K562 (cell line): ENCODE data around the gene DBF4B. TPM values are rescaled to one million over a fixed set of nuclear protein-coding genes. Genes with fewer than 3 reads are reported as not detected.

Source experiments
- CBX1 ChIP-seq: sonication (generic); IDR thresholded peaks from 2 replicates; pipeline ENCODE4 v1.6.1; 2016; ENCODE audit warnings: antibody characterized with exemption, low read depth, mild to moderate bottlenecking
- CBX5 ChIP-seq: IDR thresholded peaks from 2 replicates; pipeline ENCODE4 v1.6.1; 2014; ENCODE audit warnings: low read depth, borderline replicate concordance
- DPF2 ChIP-seq: fragments of 450-650 bp; IDR thresholded peaks from 2 replicates; pipeline ENCODE4 v1.6.1; 2016
- ETV5 ChIP-seq: sonication (generic); formaldehyde crosslinking; IDR thresholded peaks from 2 replicates; pipeline ENCODE4 v1.4.0; 2020; ENCODE audit warnings: low read depth, mild to moderate bottlenecking, missing genetic modification reagents
- HDAC1 ChIP-seq, 2 experiments: fragments of 450-650 bp; IDR thresholded peaks; 2 replicates each; pipeline ENCODE4 v1.6.1; 2016 to 2017; ENCODE audit warnings: inconsistent platforms in 1 of 2, mild to moderate bottlenecking in 1 of 2, moderate library complexity in 1 of 2
- KLF16 ChIP-seq: IDR thresholded peaks from 2 replicates; pipeline ENCODE4 v1.6.1; 2016; ENCODE audit warnings: antibody characterized with exemption
- LCOR ChIP-seq: sonication (generic); formaldehyde crosslinking; IDR thresholded peaks from 2 replicates; pipeline ENCODE4 v1.8.0; 2022; ENCODE audit warnings: mild to moderate bottlenecking, missing genetic modification reagents
- RAD21 ChIP-seq, 2 experiments: fragments of 250-450 bp in 1 of 2; fragments of 450-650 bp in 1 of 2; sonication (Bioruptor Pico) in 1 of 2; formaldehyde crosslinking in 1 of 2; IDR thresholded peaks in 1 of 2; conservative IDR thresholded peaks in 1 of 2; 2 replicates each; pipeline versions ENCODE4 v1.4.0 to v1.8.0; 2020 to 2022; ENCODE audit warnings: mild to moderate bottlenecking in 2 of 2, moderate library complexity in 1 of 2
- RUNX1 ChIP-seq: sonication (generic); IDR thresholded peaks from 2 replicates; pipeline ENCODE4 v1.6.1; 2016; ENCODE audit warnings: antibody characterized with exemption, low read depth
- SMARCA4 ChIP-seq: fragments of 450-650 bp; IDR thresholded peaks from 2 replicates; pipeline ENCODE4 v1.6.1; 2016
- TAF1 ChIP-seq: IDR thresholded peaks from 2 replicates; pipeline ENCODE4 v1.6.1; 2011; ENCODE audit warnings: mild to moderate bottlenecking, low read length, moderate library complexity; ENCODE audit not compliant: insufficient read depth, control insufficient read depth, severe bottlenecking; ENCODE audit errors: extremely low read depth
- TOE1 ChIP-seq, 2 experiments: fragments of 450-650 bp in 1 of 2; sonication (generic) in 1 of 2; formaldehyde crosslinking in 1 of 2; IDR thresholded peaks; 2 replicates each; pipeline versions ENCODE4 v1.7.1 to v1.8.0; 2016 to 2022; ENCODE audit warnings: borderline replicate concordance in 2 of 2, mild to moderate bottlenecking in 2 of 2, antibody characterized with exemption in 1 of 2, inconsistent platforms in 1 of 2, low read depth in 1 of 2, missing genetic modification reagents in 1 of 2, moderate library complexity in 1 of 2
- TRIM28 ChIP-seq: fragments of 450-650 bp; IDR thresholded peaks from 2 replicates; pipeline ENCODE4 v1.6.1; 2017
- ZBTB17 ChIP-seq: fragments of 450-650 bp; formaldehyde crosslinking; IDR thresholded peaks from 2 replicates; pipeline ENCODE4 v1.4.0; 2020; ENCODE audit warnings: mild to moderate bottlenecking
- ZBTB7A ChIP-seq: IDR thresholded peaks from 2 replicates; pipeline ENCODE4 v1.6.1; 2011; ENCODE audit warnings: low read depth, mild to moderate bottlenecking, low read length, moderate library complexity, borderline replicate concordance; ENCODE audit not compliant: control insufficient read depth
- ZNF12 ChIP-seq: sonication (generic); formaldehyde crosslinking; IDR thresholded peaks from 2 replicates; pipeline ENCODE4 v1.4.0; 2020; ENCODE audit warnings: mild to moderate bottlenecking, missing genetic modification reagents
- ZNF217 ChIP-seq: sonication (generic); formaldehyde crosslinking; IDR thresholded peaks from 2 replicates; pipeline ENCODE4 v1.8.0; 2022; ENCODE audit warnings: mild to moderate bottlenecking, missing genetic modification reagents
- ZNF277 ChIP-seq: fragments of 250-450 bp; sonication (Bioruptor Pico); IDR thresholded peaks from 2 replicates; pipeline ENCODE4 v1.8.0; 2022; ENCODE audit warnings: inconsistent platforms, mild to moderate bottlenecking, moderate library complexity, borderline replicate concordance
- ZNF347 ChIP-seq: fragments of 450-650 bp; formaldehyde crosslinking; IDR thresholded peaks from 2 replicates; pipeline ENCODE4 v1.4.0; 2020; ENCODE audit warnings: low read depth, mild to moderate bottlenecking, moderate library complexity
- ZNF79 ChIP-seq: fragments of 250-450 bp; sonication (Bioruptor Pico); IDR thresholded peaks from 2 replicates; pipeline ENCODE4 v1.4.0; 2020; ENCODE audit warnings: low read depth, mild to moderate bottlenecking, moderate library complexity
- polyA plus RNA-seq, 8 experiments: library from polyadenylated mRNA; depleted of rRNA in 4 of 8; stranded (reverse) in 5 of 8; unstranded in 3 of 8; fragments of >200 nt; fragmentation: Nextera tagmentation in 2 of 8; fragmentation: Illumina TruSeq in 1 of 8; extraction: Ambion mirVana in 2 of 8; extraction: Trizol in 1 of 8; gene quantifications; 2 replicates each; pipeline versions ENCODE4 v1.2.1 to v1.2.3, GENCODE V29; 2011 to 2014; ENCODE audit warnings: inconsistent platforms in 1 of 8, missing spikeins in 1 of 8
- total RNA-seq, 7 experiments: library from RNA; depleted of rRNA in 6 of 7; stranded (reverse); fragments of >200 nt in 6 of 7; fragmentation: Illumina TruSeq in 2 of 7; extraction: Trizol in 2 of 7; gene quantifications; 2 replicates each; pipeline versions ENCODE4 v1.2.1 to v1.2.3, GENCODE V29; 2011 to 2021; ENCODE audit warnings: low replicate concordance in 1 of 7
- TF ChIP-seq, protein P1 (sequence below): fragments of 450-650 bp; formaldehyde crosslinking; IDR thresholded peaks from 2 replicates; pipeline ENCODE4 v1.4.0; 2020; ENCODE audit warnings: mild to moderate bottlenecking
- TF ChIP-seq, protein P2 (sequence below): fragments of 250-450 bp; sonication (Bioruptor Pico); IDR thresholded peaks from 2 replicates; pipeline ENCODE4 v1.5.0; 2020; ENCODE audit warnings: mild to moderate bottlenecking
- TF ChIP-seq, protein P3 (sequence below): IDR thresholded peaks from 2 replicates; pipeline ENCODE4 v1.6.1; 2014; ENCODE audit warnings: antibody characterized with exemption
- TF ChIP-seq, protein P4 (sequence below): fragments of 250-450 bp; sonication (Bioruptor Pico); IDR thresholded peaks from 2 replicates; pipeline ENCODE4 v1.8.0; 2021; ENCODE audit warnings: moderate library complexity, mild to moderate bottlenecking, inconsistent platforms

Gene DBF4B
- total and polyA plus RNA-seq, 9 of the 15 experiments (the other 6 are each of a cell fraction or from before 2014, with no cell fraction given) = 2.5 to 26.9 (median 14.6) TPM

- TF ChIP-seq RUNX1 = no peak
- TF ChIP-seq ZNF12 (CRISPR knock-in tag) = no peak
- no peak for TF ChIP-seq ZBTB17 (CRISPR knock-in tag)
- no peak for TF ChIP-seq ZBTB7A
- no peak for TF ChIP-seq LCOR (CRISPR knock-in tag)
- TF ChIP-seq KLF16 = no peak
- peak; percentile 34; the same call in 1 of the 2 replicates for TF ChIP-seq SMARCA4
- no peak for TF ChIP-seq HDAC1 (IDR thresholded peaks at IDR 0.05)
- TF ChIP-seq, protein P1, sequence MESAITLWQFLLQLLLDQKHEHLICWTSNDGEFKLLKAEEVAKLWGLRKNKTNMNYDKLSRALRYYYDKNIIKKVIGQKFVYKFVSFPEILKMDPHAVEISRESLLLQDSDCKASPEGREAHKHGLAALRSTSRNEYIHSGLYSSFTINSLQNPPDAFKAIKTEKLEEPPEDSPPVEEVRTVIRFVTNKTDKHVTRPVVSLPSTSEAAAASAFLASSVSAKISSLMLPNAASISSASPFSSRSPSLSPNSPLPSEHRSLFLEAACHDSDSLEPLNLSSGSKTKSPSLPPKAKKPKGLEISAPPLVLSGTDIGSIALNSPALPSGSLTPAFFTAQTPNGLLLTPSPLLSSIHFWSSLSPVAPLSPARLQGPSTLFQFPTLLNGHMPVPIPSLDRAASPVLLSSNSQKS = no peak
- TF ChIP-seq TOE1 (IDR thresholded peaks at IDR 0.05; ENCODE audit: borderline replicate concordance) = no peak
- TF ChIP-seq TOE1 (CRISPR knock-in tag; IDR thresholded peaks at IDR 0.05; ENCODE audit: borderline replicate concordance, low read depth) = no peak
- TF ChIP-seq, protein P2, sequence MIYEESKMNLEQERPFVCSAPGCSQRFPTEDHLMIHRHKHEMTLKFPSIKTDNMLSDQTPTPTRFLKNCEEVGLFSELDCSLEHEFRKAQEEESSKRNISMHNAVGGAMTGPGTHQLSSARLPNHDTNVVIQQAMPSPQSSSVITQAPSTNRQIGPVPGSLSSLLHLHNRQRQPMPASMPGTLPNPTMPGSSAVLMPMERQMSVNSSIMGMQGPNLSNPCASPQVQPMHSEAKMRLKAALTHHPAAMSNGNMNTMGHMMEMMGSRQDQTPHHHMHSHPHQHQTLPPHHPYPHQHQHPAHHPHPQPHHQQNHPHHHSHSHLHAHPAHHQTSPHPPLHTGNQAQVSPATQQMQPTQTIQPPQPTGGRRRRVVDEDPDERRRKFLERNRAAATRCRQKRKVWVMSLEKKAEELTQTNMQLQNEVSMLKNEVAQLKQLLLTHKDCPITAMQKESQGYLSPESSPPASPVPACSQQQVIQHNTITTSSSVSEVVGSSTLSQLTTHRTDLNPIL (CRISPR knock-in tag) = no peak
- TF ChIP-seq ZNF277 = no peak
- TF ChIP-seq ZNF79 (CRISPR knock-in tag) = no peak
- no peak for TF ChIP-seq TRIM28
- TF ChIP-seq CBX1 = no peak
- peak; percentile 38; the same call in 1 of the 2 replicates for TF ChIP-seq DPF2
- TF ChIP-seq TAF1 = no peak
- no peak for TF ChIP-seq ZNF347 (CRISPR knock-in tag)
- TF ChIP-seq ETV5 (CRISPR knock-in tag) = no peak
- TF ChIP-seq, protein P3, sequence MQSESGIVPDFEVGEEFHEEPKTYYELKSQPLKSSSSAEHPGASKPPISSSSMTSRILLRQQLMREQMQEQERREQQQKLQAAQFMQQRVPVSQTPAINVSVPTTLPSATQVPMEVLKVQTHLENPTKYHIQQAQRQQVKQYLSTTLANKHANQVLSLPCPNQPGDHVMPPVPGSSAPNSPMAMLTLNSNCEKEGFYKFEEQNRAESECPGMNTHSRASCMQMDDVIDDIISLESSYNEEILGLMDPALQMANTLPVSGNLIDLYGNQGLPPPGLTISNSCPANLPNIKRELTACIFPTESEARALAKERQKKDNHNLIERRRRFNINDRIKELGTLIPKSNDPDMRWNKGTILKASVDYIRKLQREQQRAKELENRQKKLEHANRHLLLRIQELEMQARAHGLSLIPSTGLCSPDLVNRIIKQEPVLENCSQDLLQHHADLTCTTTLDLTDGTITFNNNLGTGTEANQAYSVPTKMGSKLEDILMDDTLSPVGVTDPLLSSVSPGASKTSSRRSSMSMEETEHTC = no peak
- TF ChIP-seq RAD21 (CRISPR knock-in tag; conservative IDR thresholded peaks at IDR 0.05 in 1 of 2, IDR thresholded peaks at IDR 0.05 in 1 of 2) = peak in 1 of 2 experiments; percentile 6; a peak in 1 of 4 replicates
- TF ChIP-seq, protein P4, sequence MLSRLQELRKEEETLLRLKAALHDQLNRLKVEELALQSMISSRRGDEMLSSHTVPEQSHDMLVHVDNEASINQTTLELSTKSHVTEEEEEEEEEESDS (CRISPR knock-in tag) = no peak
- no peak for TF ChIP-seq ZNF217 (CRISPR knock-in tag)
- TF ChIP-seq CBX5 = no peak
Measured at GRCh38 chr17:44745301-44745700, 36.8 kb downstream of the DBF4B start (continued).
